Ishikawa (cell line): ENCODE measurements around the gene KIAA0040.

ENCODE experiments used
- CEBPB ChIP-seq: IDR thresholded peaks from 2 replicates; pipeline ENCODE4 v1.6.1; 2012
- CREB1 ChIP-seq: IDR thresholded peaks from 2 replicates; pipeline ENCODE4 v1.6.1; 2012; ENCODE audit warnings: low read depth
- EGR1 ChIP-seq: IDR thresholded peaks from 2 replicates; pipeline ENCODE4 v1.6.1; 2012
- EP300 ChIP-seq: IDR thresholded peaks from 2 replicates; pipeline ENCODE4 v1.6.1; 2012; ENCODE audit warnings: borderline replicate concordance
- FOXM1 ChIP-seq: IDR thresholded peaks from 2 replicates; pipeline ENCODE4 v1.6.1; 2012; ENCODE audit warnings: low read depth, borderline replicate concordance
- MAX ChIP-seq: IDR thresholded peaks from 2 replicates; pipeline ENCODE4 v1.6.1; 2012
- NFIC ChIP-seq: IDR thresholded peaks from 2 replicates; pipeline ENCODE4 v1.6.1; 2012
- RAD21 ChIP-seq: IDR thresholded peaks from 2 replicates; pipeline ENCODE4 v1.6.1; 2012; ENCODE audit warnings: low read depth
- REST ChIP-seq: IDR thresholded peaks from 2 replicates; pipeline ENCODE4 v1.6.1; 2012; ENCODE audit warnings: low read depth, mild to moderate bottlenecking
- TAF1 ChIP-seq: IDR thresholded peaks from 2 replicates; pipeline ENCODE4 v1.6.1; 2012; ENCODE audit warnings: low read depth, mild to moderate bottlenecking
- TCF12 ChIP-seq: IDR thresholded peaks from 2 replicates; pipeline ENCODE4 v1.6.1; 2012; ENCODE audit warnings: low read depth
- TEAD4 ChIP-seq: IDR thresholded peaks from 2 replicates; pipeline ENCODE4 v1.6.1; 2012
- USF1 ChIP-seq: IDR thresholded peaks from 2 replicates; pipeline ENCODE4 v1.6.1; 2012
- YY1 ChIP-seq: IDR thresholded peaks from 2 replicates; pipeline ENCODE4 v1.6.1; 2012; ENCODE audit warnings: low read depth
- ZBTB7A ChIP-seq: IDR thresholded peaks from 2 replicates; pipeline ENCODE4 v1.6.1; 2012; ENCODE audit warnings: low read depth

KIAA0040 gene

GRCh38 chr1:175130649-175131045 is 61.9 kb downstream of the KIAA0040 start:
- TF ChIP-seq TCF12: no peak

DNA sequence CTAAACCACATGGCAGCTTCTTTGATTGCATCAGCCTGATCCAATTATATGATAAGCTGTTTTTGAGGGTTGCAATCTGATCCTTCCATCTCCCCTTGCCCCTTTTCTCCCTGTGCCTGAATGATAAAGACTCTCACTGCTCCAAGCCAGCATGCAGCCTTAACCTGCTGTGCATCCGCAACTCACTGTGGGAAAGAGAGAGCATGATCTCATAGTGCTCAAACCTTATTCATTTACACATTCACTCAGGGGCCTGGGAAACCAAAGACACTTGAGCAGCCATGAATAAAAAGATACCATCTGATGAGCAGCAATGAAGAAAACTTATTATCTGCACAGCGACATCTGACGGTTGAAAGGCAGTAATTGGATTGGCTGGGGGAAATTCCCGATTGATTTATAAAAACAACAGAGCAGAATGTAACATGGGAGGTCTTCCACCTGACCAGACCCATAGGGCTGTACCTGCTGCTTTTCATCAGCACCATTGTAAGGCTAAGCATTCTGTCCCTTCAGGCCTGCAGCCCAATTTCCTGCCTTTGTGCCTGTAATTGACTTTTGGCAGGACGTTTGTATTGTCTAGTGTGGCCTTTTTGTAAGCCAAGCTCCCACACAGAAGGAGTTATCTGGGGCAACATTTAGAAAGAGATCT is 62.5 kb downstream of the KIAA0040 start:
- TF ChIP-seq ZBTB7A (no peak), CREB1 (no peak), REST (no peak), YY1 (no peak), TAF1 (no peak), FOXM1 (no peak)

GRCh38 chr1:175129644-175129996 is 63.0 kb downstream of the KIAA0040 start:
- TF ChIP-seq TCF12 (no peak), MAX (no peak), NFIC (no peak), USF1 (no peak), CEBPB (no peak), TAF1 (no peak), RAD21 (no peak), EGR1 (no peak), YY1 (no peak), TEAD4 (no peak), CREB1 (no peak), FOXM1 (no peak), REST (no peak), ZBTB7A (no peak), EP300 (no peak)

DNA sequence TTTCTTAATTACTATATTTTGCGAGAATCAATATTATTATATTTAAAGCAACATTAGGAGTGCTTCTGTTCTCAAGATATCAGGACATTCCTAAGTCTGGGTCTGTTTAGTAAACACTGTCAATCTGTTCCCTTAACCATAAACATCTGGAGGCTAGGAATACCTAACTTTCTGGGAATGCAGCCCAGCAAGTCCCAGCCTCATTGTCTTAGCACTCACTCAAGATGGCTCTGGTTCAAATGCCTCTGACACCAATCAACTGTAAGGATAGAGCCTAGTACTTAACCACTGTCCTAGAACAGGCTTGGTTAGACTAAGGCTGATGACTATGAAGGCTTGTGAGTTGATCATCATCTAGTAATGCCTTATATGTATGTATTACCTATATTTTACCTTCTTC is 63.4 kb downstream of the KIAA0040 start:
- no peak for TF ChIP-seq REST
- no peak for TF ChIP-seq EGR1
- TF ChIP-seq YY1: no peak
- TF ChIP-seq NFIC: no peak
- TF ChIP-seq TCF12: no peak
- TF ChIP-seq MAX: no peak
- TF ChIP-seq EP300: no peak
- no peak for TF ChIP-seq CREB1
- TF ChIP-seq RAD21: no peak
- TF ChIP-seq ZBTB7A: no peak
- no peak for TF ChIP-seq FOXM1
- TF ChIP-seq TEAD4: no peak
- TF ChIP-seq USF1: no peak
- no peak for TF ChIP-seq CEBPB
- no peak for TF ChIP-seq TAF1

- TF ChIP-seq EGR1: no peak
- no peak for TF ChIP-seq REST
- TF ChIP-seq USF1: no peak
- no peak for TF ChIP-seq ZBTB7A
- no peak for TF ChIP-seq TAF1
- no peak for TF ChIP-seq FOXM1
- no peak for TF ChIP-seq TCF12
- TF ChIP-seq NFIC: no peak
- no peak for TF ChIP-seq CEBPB
Measured at GRCh38 chr1:175128523-175128922, 64.1 kb downstream of the KIAA0040 start.
